Measurements from ENCODE around the gene TFDP3.

DNA sequence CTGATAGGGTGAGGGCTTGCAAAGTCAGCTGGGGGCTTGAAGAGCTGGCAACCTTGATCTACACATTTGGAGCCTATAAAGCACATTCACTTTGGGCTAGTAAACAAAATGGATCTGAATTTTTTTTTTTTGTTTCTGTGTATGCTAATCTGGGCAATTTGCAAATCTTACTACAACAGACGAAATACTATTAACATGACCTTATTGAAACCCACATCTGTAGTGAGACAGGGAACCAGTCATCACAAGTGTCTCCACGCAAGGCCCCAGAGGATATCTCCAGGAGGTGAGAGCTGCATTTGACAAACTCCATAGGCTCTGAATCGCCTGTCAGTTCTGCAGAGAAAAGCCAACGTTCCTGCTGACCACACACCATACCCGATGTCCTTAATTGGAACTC, 33.0 kb upstream of the TFDP3 start:
- TF ChIP-seq, protein P1, sequence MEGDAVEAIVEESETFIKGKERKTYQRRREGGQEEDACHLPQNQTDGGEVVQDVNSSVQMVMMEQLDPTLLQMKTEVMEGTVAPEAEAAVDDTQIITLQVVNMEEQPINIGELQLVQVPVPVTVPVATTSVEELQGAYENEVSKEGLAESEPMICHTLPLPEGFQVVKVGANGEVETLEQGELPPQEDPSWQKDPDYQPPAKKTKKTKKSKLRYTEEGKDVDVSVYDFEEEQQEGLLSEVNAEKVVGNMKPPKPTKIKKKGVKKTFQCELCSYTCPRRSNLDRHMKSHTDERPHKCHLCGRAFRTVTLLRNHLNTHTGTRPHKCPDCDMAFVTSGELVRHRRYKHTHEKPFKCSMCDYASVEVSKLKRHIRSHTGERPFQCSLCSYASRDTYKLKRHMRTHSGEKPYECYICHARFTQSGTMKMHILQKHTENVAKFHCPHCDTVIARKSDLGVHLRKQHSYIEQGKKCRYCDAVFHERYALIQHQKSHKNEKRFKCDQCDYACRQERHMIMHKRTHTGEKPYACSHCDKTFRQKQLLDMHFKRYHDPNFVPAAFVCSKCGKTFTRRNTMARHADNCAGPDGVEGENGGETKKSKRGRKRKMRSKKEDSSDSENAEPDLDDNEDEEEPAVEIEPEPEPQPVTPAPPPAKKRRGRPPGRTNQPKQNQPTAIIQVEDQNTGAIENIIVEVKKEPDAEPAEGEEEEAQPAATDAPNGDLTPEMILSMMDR (IDR thresholded peaks at IDR 0.05): no peak
- no peak for TF ChIP-seq POLR2A (IDR thresholded peaks at IDR 0.05)
